Colon (tissue), 2 donors: ENCODE measurements around the gene TSPOAP1.

Experiments
- FAIRE-seq: peaks from 2 replicates; lab custom pipeline; 2012; peaks lifted over from hg19 to GRCh38; lab: Jason Lieb, UNC
- donor health status: control.
- donor health status: control.

Gene TSPOAP1

GRCh38 chr17:58328195-58329034 lies at the start of gene TSPOAP1:
Gene TSPOAP1 (minus strand): TSS chr17:58328795. CDS start chr17:58327920, 875 bp downstream.
- FAIRE-seq: no peak

DNA sequence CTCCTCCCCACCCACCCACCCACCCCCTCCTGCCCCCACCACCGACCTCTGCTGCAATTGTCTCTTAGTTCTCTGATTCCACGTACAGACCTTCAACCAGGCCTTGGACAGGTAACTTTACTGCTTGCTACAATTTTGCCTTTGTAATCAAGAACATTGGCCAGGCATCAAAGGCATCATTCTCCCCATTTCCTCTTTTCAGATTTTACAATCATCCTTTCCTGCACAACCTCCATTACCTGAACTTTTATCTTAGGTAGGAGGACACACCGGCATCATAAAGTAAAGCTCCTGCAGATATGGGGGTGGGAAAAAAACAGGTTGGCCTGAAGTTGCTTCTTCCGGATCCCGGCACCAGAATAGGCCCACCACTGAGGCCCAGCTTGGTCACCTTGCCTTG lies 49.1 kb upstream of the TSPOAP1 start:
- no peak for FAIRE-seq

DNA sequence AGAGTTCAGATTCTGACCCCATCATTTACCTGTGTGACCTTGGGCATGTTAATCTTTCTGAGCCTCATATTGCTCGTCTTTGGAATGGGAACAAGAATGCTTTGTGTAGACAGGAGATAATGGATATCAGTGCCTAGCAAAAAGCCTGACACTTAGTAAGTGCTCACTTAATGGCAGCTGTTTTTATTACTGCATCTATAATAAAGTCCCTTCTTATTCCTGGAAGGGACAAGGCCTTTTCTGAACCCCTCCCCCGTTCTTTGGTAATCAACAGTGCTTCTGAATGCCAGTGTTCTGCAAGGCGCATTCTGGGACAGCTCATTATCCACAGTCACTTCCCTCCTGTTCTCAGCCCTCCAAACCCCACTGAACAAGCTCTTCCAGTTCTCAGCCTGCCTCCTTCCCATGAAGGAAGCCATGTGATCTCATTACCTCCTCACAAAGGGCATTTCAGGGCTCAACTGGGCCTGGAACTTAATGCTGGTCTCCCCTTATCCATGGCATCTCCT lies 48.6 kb upstream of the TSPOAP1 start:
- FAIRE-seq: no peak

DNA sequence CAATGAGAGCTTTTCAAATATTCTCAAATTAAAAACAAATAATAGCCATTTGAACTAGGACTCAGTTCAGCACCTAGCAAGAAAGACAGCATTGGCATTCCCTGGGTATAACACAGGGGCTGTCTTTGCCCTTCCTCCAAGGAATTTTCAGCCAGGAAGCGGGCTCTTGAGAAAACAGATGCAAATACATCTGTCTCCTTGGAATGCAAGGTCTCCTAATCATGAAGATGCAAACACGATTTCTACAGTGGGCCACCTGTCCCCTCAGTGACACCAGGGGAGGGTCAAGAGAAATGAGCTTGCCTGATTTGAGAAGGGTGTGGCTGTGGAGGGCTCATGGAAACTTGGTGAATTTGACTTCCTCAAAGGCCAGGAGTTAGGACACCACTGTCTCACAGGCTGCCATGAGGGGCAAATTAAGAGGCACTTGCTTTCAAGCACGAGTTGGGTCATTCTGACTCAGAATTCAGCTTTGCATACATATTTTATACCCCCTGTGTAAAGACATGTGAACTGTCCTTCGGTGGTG lies 47.9 kb upstream of the TSPOAP1 start:
- FAIRE-seq: no peak

DNA sequence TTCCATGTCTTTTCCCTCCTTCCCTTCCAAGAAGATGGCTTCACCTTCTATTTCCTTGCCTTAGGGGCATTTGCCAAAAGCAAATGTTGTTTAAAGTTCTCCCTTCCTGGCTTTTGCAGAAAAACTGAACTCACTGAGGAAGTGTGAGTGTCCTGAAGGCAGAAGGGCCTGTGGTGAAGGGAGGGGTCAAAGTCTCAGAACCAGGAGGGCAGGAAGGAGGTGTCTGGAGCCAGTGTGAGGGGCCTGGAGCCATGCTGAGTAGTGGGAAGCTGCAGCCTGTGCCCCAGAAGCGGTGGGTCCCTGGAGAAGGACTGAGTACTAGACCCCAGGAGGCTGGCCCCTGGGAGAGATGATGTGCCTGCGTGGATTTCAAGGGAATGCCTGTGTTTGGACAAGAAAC lies 47.2 kb upstream of the TSPOAP1 start:
- FAIRE-seq: no peak

DNA sequence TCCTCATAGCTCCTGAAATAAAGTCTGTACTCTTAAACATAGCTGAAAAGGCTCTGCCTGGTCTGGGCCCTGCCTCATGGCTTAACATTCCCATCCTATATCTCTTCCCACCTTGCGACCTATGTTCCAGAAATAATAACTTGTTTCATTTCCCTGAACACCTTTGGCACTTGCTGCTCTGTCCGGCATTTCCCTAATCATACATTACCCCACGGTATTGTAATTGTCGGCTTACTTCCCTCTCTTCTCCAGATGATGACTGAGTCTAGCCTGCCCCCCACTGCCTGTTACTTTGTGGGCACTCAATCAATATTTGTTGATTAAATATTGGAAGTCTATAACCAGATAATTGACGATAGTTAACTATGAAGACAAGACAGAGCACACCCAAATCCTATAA lies 46.7 kb upstream of the TSPOAP1 start:
- no peak for FAIRE-seq

- no peak for FAIRE-seq
These were observed 45.3 kb upstream of the TSPOAP1 start for GRCh38 chr17:58373923-58374322.

DNA sequence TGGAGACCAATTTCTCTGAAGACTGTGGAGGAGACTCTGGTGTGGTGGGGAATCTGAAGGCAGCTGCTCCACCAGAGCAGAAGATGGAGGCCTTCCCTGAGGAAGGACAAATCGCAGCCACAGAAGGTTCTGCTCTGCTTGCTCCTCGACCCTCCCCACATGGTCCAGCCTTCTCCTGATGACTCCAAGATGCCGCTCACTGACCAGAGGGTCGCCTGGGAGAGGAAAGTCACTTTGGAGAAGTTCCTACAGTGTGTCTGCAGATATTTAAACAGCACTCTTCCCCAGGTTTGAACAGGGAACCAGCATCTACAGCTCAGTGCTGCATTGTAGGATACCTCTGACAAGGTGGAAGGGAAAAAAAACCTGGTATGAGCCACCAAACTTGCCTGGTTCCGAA lies 44.4 kb upstream of the TSPOAP1 start:
- no peak for FAIRE-seq

DNA sequence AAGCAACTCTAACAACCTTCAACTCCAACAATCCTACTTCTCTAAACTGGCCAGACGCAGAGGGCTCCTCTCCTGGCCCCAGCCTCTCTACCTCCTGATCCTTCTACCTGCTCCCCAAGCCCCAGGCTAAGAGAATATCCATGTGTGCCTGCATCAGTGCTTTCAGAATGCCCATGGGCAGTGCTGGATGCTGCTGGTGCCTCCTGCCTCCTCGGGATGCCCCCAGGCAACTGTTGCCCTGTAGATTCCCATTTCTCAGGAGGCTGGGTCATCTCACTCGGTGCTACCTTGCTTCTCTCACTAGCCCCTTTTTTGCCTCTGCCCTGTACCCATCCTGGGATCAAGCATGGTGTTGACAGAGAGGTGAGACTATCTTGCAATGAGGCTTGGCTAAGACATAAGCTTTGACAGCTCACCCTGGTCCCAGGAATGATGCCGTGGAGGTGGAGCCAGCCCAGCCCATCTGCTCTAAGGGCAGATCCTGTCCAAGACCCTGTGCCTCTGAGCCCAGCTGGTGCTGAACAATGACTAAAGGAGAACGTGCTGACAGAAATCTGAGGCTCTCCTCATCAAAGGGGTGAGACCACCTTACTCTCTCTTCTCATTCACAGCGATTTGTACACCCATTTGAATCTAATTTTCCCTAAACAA lies 42.8 kb upstream of the TSPOAP1 start:
- FAIRE-seq: no peak

DNA sequence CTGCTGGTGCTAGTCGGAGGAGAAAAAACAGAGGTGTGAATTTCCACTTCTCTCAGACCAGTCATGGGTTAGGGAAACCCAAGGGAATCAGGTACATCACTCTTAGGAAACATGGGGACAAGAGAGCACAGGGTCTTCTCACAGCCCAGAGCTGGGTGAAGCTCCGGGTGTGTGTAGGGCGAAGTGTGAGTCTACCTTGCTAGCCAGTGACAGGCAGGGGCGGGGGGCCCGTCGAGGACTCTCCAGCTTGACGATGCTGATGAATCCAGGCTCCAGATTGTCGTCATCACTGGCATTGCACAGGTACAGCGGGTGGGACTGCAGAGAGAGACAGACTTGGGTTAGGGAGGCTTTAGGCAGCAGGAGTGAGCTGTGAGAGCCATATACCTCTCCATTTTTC lies 42.1 kb upstream of the TSPOAP1 start:
- no peak for FAIRE-seq

- no peak for FAIRE-seq
These were observed 41.7 kb upstream of the TSPOAP1 start for GRCh38 chr17:58370309-58370708.

GRCh38 chr17:58369214-58370031 lies 40.8 kb upstream of the TSPOAP1 start:
- no peak for FAIRE-seq

- FAIRE-seq: no peak
These were observed 40.2 kb upstream of the TSPOAP1 start for GRCh38 chr17:58368860-58369213.

- FAIRE-seq: no peak
These were observed 38.9 kb upstream of the TSPOAP1 start for GRCh38 chr17:58367461-58367860.

DNA sequence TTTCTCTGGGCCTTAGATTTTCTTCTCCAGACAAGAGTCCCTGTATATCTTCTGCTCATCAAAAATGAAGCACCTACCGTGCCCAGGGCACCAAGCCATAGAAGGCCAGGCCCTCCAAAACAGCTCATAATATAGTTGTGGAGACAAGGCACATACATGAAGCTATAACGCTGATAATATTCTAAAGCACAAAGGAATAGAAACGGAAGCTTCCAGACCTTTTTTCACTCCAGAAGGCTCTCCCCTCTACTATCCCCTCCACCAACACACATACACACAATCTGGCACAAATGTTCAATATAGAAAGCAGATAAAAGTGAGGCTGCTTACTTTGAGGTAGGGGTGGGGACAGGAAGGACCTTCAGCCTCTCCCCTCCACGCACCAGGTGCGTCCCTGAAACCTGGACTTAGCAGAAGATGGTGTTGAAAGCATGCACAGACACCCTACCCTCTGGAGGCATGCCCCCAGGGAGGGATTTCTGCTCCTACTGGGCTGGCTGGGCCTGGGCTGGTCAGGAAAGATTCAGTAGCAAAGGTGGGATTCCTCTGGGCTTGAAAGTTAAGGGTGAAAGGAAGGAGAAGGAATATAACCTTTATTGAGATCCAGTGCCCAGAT lies 37.5 kb upstream of the TSPOAP1 start:
- FAIRE-seq: no peak

- no peak for FAIRE-seq
These were observed 36.8 kb upstream of the TSPOAP1 start for GRCh38 chr17:58365185-58365979.

GRCh38 chr17:58364270-58364942 lies 35.8 kb upstream of the TSPOAP1 start:
- FAIRE-seq: no peak

DNA sequence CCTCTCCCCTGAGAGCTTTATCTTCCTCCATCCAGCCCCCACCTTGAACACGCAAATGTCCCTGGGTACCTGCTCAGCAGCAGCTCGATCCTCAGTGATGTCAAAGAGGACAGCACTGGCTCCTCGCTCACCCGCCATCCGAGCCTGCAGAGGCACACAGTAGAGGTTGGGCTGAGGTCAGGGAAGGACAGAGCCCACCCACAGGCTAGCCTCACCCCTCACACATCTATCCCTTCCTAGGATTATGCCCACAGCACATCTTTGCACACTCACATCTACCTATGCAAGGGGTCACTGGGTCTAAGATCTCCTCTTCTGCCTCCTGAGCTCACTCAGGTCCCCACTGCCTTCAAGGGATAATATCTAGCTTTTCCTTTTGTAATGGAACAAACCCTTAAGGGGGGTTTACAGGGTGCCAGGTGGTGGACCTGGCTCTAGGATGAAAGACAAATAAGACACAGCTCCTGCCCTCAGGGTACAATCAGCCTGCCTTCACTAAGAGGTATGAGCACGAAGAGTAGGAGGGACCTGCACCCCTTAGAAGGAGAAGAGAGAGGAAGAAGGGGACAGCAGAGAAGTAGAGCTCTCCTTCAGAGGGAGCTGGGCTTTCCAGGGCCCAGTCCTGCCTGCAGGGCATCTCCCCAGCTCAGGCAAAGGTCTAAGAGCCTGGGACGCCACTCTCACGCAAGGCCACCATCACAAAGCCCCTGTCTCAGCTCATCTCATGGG lies 35.0 kb upstream of the TSPOAP1 start:
- FAIRE-seq: no peak

DNA sequence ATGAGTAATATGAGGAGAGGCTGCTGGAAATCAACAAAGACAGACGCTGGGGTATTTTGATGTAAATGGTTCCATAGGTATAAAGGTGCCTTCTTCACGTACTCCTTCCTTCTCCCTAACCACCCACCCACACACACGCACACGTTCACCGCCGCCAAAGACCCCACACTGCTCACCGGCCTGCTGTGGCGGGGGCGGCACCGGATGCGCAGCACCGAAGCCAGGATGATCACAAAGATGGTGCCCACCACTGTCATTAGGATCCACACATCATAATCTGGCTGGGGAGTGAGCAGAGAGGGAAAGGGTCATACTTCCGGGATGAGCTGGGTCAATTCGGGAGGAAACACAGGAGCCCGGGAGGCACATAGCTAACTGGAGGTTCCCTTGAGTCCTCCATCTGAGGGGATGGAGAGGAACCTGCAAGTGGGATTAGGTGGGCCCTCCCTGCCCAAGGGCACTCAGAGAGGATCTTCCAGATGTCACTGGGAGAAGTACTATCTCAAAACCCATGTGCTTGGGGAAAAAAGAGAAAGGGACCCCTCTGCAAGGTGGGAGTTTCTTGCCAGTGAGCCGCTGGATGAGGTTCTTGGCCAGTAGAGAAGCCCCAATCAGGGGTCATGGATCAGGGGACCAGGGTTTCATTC lies 33.9 kb upstream of the TSPOAP1 start:
- FAIRE-seq: no peak
